MM.1S (cell line): ENCODE measurements around the gene EDAR.

Experiments used
- CTCF ChIP-seq: fragments of 300-600 bp; sonication (generic); IDR thresholded peaks from 2 replicates; pipeline ENCODE4 v1.5.1; 2016; ENCODE audit warnings: antibody characterized with exemption, low read length, mixed read lengths
- EZH2 ChIP-seq: fragments of 300-600 bp; sonication (generic); optimal IDR thresholded peaks from 2 replicates; pipeline ENCODE3; 2017; ENCODE audit warnings: low read depth, mild to moderate bottlenecking, antibody characterized with exemption, low read length, mixed read lengths
- EZH2phosphoT487 ChIP-seq: fragments of 300-600 bp; sonication (generic); IDR thresholded peaks from 2 replicates; pipeline ENCODE4 v1.6.1; 2018; ENCODE audit warnings: antibody characterized with exemption, low read length

DNA sequence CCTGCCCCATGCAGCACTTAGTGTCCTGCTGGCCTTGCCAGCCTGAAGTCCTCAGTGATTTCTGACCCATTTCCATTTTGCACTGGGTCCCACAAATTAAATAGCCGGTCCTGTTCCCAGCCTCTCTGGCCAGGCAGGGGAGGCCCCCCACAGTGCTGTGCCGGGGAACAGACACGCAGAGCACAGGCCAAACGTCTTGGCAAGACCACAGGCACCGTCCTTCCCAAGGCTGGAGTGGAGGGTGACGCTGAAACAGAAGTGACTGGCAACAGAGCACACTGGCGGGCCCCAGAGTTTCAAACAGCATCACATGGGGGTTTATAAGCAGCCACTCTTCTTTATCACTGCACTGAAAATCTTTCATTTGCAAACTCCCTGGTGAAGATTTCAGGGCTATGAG is 52.2 kb downstream of the EDAR start:
- no peak for TF ChIP-seq CTCF
- no peak for TF ChIP-seq EZH2
- no peak for TF ChIP-seq EZH2phosphoT487
